Midbrain (tissue), 1 donor: ENCODE results near the gene ERRFI1.
A peak's percentile ranks its signal among the peaks of the same experiment; 100 is the strongest.

ENCODE experiments used
- DNase-seq: peaks from one replicate; lab custom pipeline; 2025; lab: John Stamatoyannopoulos, UW

The ERRFI1 gene

GRCh38 chr1:8018492-8019228 lies 7.4 kb downstream of the ERRFI1 start:
- no peak for DNase-seq

GRCh38 chr1:8017495-8018197 lies 8.5 kb downstream of the ERRFI1 start:
- peak; percentile 62 for DNase-seq

DNA sequence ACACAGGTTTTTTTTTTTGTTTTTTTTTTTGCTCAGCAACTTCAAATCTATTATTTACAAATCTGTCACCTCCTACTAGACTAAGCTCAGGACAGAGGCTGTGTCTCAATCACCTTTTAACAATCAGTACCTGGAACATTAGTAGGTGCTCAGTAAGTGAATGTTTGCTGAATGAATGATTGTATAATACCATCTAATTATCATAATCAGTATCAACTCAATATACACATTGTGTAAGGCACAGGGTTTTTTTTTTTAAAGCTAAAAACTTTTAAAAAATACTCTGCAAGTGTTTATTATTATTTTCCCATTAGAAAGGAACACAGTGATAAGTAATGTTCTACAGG lies 9.2 kb downstream of the ERRFI1 start:
- no peak for DNase-seq

- DNase-seq, result no peak
Measured at GRCh38 chr1:8016210-8016894, 9.8 kb downstream of the ERRFI1 start.

- DNase-seq, result peak; percentile 48
Measured at GRCh38 chr1:8015809-8016165, 10.3 kb downstream of the ERRFI1 start.

DNA sequence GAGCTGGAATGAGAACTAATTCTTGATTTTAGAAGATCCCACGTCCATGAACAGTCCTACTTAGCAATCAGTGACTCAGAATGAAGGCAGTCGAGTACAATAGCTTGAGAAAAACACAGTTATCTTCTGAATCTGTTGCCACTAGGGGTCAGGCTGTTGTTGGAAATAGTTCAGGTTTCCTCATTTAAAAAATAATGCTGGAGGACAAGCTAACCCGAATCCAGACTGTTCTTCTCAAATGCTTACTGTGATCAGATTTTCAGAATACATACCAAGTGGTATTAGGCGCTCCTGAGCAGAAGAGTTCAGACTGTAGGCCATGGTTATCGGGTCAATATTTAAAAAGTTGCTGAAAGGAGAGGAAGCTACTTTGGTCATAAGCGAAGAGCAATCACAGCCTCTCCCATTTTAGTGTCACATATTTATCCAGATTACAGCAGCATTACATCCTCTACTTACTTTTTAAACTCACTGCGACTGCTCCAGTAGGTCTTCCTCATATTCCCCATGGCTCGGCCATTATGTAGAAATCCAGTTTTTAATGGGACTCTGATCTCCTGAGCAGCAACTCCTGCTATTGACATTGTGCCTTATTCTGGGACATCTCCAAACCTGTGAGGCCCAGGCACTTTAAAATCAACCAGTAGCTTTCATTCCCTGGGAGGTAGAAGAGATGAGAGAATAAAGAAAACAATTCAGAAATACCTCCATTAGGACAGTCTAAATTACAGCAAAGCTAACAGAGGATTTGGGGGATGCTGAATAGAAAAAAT lies 10.9 kb downstream of the ERRFI1 start:
- DNase-seq, result peak; percentile 87

GRCh38 chr1:8014381-8014988 lies 11.6 kb downstream of the ERRFI1 start:
- no peak for DNase-seq

DNA sequence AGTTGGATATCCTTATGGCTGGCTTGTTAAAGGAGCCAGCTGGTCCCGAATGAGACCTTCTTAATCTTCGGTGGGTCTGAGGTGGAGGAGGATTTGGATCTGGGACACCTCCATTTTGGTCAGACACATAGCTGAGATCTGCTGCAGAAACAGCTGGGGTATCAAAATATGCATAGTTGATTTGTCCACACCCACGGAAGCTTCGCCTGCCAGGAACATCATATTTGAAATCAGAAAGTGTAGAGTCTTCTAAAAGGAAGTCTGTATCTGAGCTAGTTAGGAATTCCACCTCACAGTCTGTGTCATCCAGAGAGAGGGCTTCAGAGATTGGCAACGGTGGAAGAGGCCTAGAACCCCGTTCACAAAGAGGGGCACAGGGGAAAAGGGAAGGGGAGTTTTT lies 12.3 kb downstream of the ERRFI1 start:
- DNase-seq, result no peak

GRCh38 chr1:8013399-8013798 lies 12.7 kb downstream of the ERRFI1 start:
- DNase-seq, result no peak

DNA sequence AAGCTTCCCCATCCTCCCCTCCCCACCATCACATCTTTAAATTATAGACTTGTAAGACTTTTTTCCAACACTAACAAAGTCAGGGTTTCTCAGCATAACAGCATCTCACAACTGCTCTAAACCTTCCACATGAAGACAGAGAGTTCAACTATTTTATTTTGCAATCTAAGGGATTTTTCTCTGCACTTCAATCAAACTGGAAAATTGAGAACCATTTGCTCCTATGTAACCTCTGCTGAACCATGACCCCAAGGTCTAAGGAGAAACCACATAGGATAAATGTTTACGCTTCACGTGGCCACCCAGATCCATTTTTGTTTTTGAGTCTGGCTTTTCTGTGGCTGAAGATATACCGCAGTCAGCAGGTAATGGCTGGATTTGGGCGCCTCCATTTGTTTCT lies 13.2 kb downstream of the ERRFI1 start:
- no peak for DNase-seq

- no peak for DNase-seq
Measured at GRCh38 chr1:8011923-8012858, 13.9 kb downstream of the ERRFI1 start.

DNA sequence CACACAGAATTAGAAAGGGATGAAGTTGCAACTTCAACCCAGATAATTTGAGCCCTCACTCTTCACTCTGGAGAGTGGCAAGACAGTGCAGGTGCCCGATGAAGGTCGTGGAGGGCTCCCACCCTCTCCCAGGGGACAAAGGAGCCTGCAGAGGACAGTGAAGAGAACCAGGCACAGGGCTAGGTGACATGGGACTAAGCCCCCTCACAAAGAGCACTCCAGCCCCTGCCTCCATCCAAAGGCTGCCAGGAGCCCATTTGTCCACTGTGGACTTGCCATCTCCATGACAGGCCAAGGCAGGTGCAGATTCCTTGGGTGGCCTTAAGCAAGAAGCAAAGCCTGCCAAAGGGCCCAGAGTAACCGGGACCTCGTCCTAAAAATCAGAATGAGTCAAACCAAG lies 15.1 kb downstream of the ERRFI1 start:
- no peak for DNase-seq

DNA sequence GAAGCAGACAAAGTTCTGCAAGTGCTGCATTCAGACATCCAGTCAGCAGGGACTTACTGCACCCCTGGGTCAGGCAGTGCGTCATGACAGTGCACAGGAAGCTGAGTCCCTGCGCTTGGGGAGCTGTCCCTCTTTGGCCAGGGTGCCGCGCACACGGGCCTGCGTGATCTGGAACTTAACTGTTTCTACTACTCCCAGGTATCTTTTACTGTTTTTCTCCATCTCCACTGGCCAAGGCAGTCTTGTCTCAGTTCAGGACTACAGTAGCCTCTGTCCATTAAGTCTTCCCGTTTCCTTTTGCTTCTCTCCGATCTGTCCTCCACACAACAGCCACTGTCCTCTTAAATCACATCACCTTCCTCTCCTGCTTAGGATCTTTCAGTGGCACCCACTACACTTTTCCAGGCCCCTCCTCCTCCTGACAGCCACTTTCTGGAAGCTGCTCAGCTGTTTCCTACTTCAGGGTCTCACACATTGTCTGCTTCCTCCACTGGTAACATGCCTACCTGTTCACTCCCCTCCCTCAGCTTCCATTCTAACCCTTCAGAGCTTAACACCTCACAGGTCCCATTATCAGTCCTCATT lies 15.9 kb downstream of the ERRFI1 start:
- DNase-seq, result no peak

DNA sequence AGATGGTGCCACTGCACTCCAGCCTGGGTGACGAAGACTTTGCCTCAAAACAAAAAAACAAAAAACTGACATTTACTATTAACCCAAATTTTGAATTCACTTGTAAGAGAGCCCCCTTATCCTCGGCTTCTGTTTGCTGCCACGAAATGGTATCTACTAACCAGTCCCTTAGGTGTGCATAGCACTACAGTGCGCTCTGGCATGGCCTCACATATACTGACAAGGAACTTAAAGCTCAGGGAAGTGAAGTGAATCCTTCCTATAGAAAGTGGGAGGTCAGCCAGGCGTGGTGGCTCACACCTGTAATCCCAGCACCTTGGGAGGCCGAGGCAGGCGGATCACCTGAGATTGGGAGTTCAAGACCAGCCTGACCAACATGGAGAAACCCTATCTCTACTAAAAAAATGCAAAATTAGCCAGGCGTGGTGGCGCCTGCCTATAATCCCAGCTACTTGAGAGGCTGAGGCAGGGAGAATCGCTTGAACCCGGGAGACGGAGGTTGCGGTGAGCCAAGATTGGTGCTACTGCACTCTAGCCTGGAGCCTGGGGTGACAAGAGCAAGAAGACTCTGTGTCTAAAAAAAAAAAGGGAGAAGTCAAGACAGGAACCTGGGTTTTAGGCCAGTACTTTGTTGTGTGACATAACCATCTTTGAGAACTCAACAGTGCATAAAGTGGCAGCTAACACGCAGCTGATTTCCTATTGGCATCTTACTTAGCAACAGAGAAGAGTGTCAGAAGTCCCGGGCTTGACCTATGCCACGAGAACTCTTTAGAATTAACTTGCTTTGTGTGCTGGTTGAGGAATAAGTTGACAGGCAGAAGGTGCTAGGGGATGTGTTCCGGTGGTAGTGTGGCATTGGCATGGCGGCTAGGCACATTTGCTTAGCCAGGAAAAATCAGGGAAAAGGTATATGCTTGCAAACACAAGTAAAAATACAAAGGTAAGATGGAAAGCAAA lies 16.8 kb downstream of the ERRFI1 start:
- no peak for DNase-seq

DNA sequence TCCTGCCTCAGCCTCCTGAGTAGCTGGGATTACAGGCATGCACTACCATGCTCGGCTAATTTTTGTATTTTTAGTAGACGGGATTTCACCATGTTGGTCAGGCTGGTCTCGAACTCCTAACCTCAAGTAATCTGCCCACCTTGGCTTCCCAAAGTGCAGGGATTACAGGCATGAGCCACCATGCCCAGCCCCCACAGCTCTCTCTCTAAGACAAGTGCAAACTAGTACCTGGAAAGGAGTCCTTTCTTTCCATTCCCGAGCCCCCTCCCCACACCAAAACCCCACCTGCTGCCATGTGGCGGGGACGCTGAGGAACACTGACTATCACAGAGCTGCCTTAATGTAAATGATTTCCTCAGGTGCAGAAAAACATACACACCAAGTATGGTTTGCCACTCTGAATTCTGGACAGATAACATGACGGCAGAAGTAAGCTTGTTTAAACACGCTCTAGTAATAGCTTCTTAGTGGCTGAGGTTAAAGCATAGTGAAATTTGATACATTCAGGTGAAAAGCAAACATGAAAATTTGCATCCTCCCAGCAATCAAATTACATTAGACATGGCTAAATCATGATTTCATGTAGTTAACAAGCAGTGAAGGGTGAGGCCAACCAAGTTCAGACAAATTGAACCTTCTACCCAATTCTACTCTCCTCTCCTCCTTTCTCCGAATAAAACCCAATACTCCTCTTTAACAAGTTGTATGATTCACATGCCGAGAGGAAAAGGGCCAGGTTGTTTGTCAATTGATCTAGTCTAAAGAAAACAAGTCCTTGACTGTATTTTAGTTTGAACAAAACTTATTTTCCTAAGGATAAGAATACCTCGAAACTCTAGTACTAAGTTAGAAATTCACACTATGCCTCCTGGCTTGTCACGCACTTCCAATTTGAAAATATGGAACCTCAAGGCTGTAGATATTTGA lies 19.8 kb downstream of the ERRFI1 start:
- DNase-seq, result no peak

DNA sequence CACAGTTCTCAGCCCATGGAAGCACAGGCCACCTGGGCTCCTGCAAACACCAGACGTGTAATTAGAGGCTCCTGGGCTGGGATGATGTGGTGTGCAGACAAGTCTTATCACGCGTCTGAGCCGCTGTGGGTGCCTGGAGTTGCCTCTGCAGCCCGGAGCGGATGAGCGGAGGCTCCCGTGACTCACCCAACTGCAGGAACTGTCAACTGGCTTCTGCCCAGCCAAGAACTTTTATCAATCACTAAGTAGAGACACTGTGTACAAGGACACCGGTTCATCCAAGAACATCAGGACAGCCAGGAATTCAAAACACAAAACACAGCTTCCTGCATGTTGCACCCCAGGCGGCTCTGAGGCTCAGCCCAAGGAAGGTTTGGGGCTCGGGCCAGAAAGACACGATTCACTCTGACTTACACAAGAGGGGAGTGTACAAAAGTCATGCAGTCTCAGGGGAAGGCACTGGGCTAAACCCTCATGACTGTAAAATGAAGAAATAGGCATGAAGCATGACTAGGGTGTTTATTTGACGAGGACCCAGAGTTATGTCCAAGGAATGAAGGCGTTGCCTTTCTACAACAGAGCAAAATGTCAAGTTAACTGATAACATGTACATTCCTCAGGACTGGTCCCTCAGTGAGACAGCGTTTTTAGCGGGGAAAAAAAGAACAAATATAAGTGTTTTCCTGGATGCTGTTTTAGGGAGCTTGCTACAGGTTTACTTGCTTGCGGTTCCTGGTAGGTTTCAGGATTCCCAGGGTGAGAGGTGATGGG lies 21.1 kb downstream of the ERRFI1 start:
- no peak for DNase-seq

- peak; percentile 42 for DNase-seq
Measured at GRCh38 chr1:8004113-8004802, 21.9 kb downstream of the ERRFI1 start.
